ENCODE measurements around the gene ADCY1. TPM values are rescaled to one million over a fixed set of nuclear protein-coding genes. Genes with fewer than 3 reads are reported as not detected.

ADCY1 gene
- total RNA-seq, 1 donor from 2014 or later, result 19.0 TPM

- no peak overlapping the region for H3K4me3 Mint-ChIP-seq
- no peaks in the 10 kb centered on the region for H3K27me3 Mint-ChIP-seq
- TF ChIP-seq CTCF (conservative IDR thresholded peaks at IDR 0.05), result no peak
Measured at GRCh38 chr7:45595809-45596664, 21.9 kb downstream of the ADCY1 start.

GRCh38 chr7:45596665-45597095 is 22.5 kb downstream of the ADCY1 start:
- Mint-ChIP-seq H3K36me3 (no peaks in the 10 kb centered on the region), H3K27me3 (no peaks in the 10 kb centered on the region), H3K4me3 (no peak overlapping the region), H3K4me1 (ENCODE audit: unreplicated experiment) (no peaks in the 10 kb centered on the region), H3K27ac (no peak overlapping the region), H3K9me3 (no peaks in the 10 kb centered on the region)
- no peak for TF ChIP-seq CTCF (conservative IDR thresholded peaks at IDR 0.05)
- no peak for DNase-seq (ENCODE audit: extremely low spot score, unreplicated experiment)

More at GRCh38 chr7:45595809-45596664, 21.9 kb downstream of the ADCY1 start:
- peak; percentile 66 for DNase-seq (ENCODE audit: extremely low spot score, unreplicated experiment)
- Mint-ChIP-seq H3K36me3 (no peaks in the 10 kb centered on the region), H3K4me1 (ENCODE audit: unreplicated experiment) (no peaks in the 10 kb centered on the region), H3K9me3 (no peaks in the 10 kb centered on the region), H3K27ac (no peak overlapping the region)

GRCh38 chr7:45597286-45597984 is 23.3 kb downstream of the ADCY1 start:
- Mint-ChIP-seq H3K36me3 (no peaks in the 10 kb centered on the region), H3K27me3 (no peaks in the 10 kb centered on the region), H3K27ac (no peak overlapping the region), H3K4me1 (ENCODE audit: unreplicated experiment) (no peaks in the 10 kb centered on the region), H3K9me3 (no peaks in the 10 kb centered on the region), H3K4me3 (no peak overlapping the region)
- DNase-seq (ENCODE audit: extremely low spot score, unreplicated experiment), result peak; percentile 18
- TF ChIP-seq CTCF (conservative IDR thresholded peaks at IDR 0.05), result no peak

GRCh38 chr7:45598886-45599520 is 24.8 kb downstream of the ADCY1 start:
- Mint-ChIP-seq H3K4me3 (no peak overlapping the region), H3K9me3 (no peaks in the 10 kb centered on the region), H3K27me3 (no peaks in the 10 kb centered on the region), H3K36me3 (no peaks in the 10 kb centered on the region), H3K4me1 (ENCODE audit: unreplicated experiment) (no peaks in the 10 kb centered on the region), H3K27ac (no peak overlapping the region)
- TF ChIP-seq CTCF (conservative IDR thresholded peaks at IDR 0.05), result no peak
- peak; percentile 51 for DNase-seq (ENCODE audit: extremely low spot score, unreplicated experiment)

GRCh38 chr7:45599851-45600706 is 25.9 kb downstream of the ADCY1 start:
- Mint-ChIP-seq H3K4me1 (ENCODE audit: unreplicated experiment) (no peaks in the 10 kb centered on the region), H3K4me3 (no peak overlapping the region), H3K27ac (no peak overlapping the region), H3K27me3 (no peaks in the 10 kb centered on the region), H3K9me3 (no peaks in the 10 kb centered on the region), H3K36me3 (no peaks in the 10 kb centered on the region)
- no peak for TF ChIP-seq CTCF (conservative IDR thresholded peaks at IDR 0.05)
- peak; percentile 47 for DNase-seq (ENCODE audit: extremely low spot score, unreplicated experiment)
